ENCODE data around the gene DOC2A.

- TF ChIP-seq CTCF (IDR thresholded peaks at IDR 0.05), result no peak
- TF ChIP-seq POLR2AphosphoS5 (IDR thresholded peaks at IDR 0.05), result no peak
- no peak for TF ChIP-seq EP300 (IDR thresholded peaks at IDR 0.05; ENCODE audit: low read depth)
These were observed 21.5 kb downstream of the DOC2A start for GRCh38 chr16:29989111-29989858.
